ENCODE results near the gene DDT.
"Not testable (repeated sequence)": the region's sequence is repeated elsewhere in the genome, so short reads cannot be mapped to it uniquely, and the experiment has no call there.

The DDT gene

GRCh38 chr22:23953485-23953884, 20.8 kb downstream of the DDT start:
- DNase-seq (ENCODE audit: low read depth in 2 of 3, low spot score in 1 of 3): not testable (repeated sequence)

- not testable (repeated sequence) for DNase-seq (ENCODE audit: low read depth in 2 of 3, low spot score in 1 of 3)
Measured at GRCh38 chr22:23952794-23953405, 21.3 kb downstream of the DDT start.

- DNase-seq (ENCODE audit: low read depth in 2 of 3, low spot score in 1 of 3): not testable (repeated sequence)
Measured at GRCh38 chr22:23951383-23951782, 22.9 kb downstream of the DDT start.

DNA sequence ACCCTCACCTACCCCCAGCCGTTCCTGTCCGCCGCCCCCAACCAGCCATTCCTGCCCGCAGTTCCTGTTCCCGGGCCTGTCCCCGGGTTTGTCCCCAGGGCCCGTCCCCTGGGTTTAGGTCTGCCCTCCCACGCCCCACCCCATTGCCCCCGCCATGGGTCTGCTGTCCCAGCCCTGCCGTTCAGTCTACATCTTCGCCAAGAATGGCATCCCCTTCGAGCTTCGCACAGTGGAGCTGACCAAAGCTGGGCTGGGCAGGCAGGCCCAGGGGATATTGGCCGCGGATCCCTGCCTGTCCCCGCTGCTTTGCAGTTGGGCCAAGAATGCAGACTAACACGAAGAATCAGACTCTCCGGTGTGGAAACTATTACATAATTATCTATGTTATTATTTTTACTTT, 24.5 kb downstream of the DDT start:
- DNase-seq (ENCODE audit: low read depth in 2 of 3, low spot score in 1 of 3): not testable (repeated sequence)

- not testable (repeated sequence) for DNase-seq (ENCODE audit: low read depth in 2 of 3, low spot score in 1 of 3)
Measured at GRCh38 chr22:23947391-23947790, 26.9 kb downstream of the DDT start.

DNA sequence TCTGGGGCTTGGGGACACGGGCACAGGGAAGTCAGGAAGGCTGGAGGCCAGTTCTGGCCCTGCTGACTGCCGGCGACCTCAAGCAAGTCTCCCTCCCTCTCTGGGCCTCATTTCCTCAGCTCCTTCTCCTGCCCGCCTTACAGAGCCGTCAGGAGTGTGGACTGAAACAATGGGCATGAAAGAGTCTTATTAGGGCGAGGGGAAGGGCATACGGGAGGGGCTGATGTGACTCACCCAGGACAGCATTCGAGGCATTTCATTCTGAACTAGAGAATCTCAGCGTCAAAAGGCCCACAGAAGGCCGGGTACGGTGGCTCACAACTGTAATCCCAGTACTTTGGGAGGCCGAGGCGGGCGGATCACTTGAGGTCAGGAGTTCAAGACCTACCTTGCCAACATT, 34.1 kb downstream of the DDT start:
- not testable (repeated sequence) for DNase-seq (ENCODE audit: low read depth in 2 of 3, low spot score in 1 of 3)

- DNase-seq (ENCODE audit: low read depth in 2 of 3, low spot score in 1 of 3): no peak
Measured at GRCh38 chr22:23939017-23939357, 35.3 kb downstream of the DDT start.

DNA sequence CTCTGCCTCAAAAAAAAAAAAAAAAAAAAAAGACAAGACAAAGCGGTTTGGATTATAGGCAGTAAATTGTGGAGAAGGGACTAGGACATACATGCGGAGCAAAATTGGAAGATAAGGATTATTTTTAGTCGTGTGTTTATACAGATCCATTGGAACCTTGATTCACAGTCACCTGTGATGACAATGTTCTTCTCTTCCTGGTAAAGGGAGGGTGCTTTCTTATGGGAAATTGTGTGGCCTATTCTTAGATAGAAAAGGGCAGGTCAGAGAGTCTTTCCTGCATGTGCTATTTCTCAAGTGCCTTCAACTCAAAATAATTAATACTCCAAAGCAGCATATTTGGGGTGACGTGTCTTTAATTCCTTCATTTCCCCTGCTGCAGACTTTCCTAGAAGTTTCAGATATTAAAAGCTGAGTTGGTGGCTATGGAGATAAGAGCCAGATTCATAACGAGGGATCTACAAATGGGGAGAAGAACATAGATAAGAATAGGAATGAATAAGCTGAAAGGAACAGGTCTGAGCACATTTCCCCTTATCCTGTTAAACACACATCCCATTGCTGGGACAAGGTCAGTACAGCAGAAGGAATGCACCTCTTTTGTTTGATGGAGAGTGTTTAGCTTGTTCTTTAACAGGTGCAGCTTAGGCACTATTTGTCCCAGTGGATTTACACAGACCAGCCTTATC, 35.8 kb downstream of the DDT start:
- DNase-seq (ENCODE audit: low read depth in 2 of 3, low spot score in 1 of 3): no peak

DNA sequence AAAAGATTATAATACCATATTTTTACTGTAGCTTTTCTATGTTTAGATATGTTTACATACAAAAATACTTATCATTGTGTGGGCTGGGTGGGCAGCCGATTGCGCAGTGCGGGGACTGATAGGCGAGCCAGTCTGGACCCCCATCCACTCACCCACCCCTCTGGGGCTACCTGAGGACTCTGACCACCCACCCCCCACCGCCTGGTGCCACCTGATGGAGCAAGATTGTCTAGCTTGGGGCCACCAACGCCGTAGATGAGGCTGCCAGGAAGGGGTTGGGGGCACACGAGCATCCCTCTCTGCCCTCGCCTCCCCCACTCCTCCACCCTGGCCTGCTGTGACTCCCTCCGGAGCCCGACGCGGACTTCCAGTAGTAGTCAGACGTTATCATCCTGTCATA, 47.7 kb downstream of the DDT start:
- DNase-seq (ENCODE audit: low read depth in 2 of 3, low spot score in 1 of 3): no peak

DNA sequence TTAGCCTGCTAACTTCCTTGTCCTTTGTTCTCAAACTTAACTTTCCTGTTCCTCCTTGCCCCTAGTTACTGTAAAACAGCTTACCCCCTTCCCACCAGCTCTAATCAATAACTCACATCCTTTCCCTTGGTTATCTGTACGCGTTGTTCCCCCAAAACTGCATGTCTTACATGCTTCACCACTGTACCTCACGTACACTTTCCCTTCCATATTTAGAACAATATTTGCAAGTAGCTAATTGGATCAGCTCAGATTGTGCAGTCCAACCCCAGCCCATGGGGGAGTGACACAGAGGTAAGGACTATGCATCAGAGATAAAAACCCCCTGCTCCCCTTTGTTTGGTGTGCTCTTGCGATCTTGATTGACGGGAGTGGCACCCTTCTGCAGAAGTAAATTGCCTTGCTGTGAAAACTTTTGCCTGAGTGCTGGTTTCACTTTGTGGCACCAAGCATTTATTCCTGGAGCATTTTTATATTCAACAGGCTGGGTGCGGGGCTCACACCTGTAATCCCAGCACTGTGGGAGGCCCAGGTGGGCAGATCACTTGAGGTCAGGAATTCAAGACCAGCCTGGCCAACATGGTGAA, 49.1 kb downstream of the DDT start:
- no peak for DNase-seq (ENCODE audit: low read depth in 2 of 3, low spot score in 1 of 3)

DNA sequence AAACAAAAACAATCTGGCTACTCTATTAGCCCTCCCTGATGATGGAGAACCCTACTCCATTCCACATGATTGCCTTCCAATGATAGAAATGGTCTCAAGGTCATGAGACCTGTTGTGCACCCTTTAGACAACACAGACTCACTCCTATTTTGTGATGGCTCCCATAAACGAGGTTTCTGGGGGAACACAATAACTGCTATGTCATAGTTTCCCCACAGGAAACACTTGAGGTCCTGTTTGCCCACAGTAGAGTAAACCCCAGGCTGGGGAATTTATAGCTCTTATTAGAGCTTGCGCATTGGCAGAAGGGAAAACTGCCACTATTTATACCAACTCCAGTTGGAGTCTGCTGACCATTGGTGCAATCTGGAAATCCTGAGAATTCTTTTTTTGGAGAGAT, 51.3 kb downstream of the DDT start:
- DNase-seq (ENCODE audit: low read depth in 2 of 3, low spot score in 1 of 3): no peak

DNA sequence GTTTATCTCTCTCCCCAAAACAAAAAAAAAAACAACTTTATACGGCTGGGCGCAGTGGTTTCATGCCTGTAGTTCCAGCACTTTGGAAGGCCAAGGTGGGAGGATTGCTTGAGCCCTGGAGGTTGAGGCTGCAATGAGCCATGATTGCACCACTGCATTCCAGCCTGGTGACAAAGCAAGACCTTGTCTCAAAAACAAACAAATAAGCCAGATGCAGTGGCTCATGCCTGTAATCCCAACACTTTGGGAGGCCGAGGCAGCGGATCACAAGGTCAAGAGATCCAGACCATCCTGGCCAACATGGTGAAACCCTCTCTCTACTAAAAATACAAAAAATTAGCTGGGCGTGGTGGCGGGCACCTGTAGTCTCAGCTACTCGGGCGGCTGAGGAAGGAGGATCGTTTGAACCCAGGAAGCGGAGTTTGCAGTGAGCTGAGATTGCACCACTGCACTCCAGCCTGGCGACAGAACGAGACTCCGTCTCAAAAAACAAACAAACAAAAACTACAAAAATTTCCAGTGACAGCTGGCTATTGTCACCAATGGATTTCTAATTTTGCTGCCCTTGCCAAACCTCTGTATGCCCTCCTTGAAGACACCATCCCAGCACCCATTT, 52.5 kb downstream of the DDT start:
- DNase-seq (ENCODE audit: low read depth in 2 of 3, low spot score in 1 of 3): not testable (repeated sequence)
